ENCODE data around the gene SDHB. TPM values are rescaled to one million over a fixed set of nuclear protein-coding genes. Genes with fewer than 3 reads are reported as not detected.

The SDHB gene
- total RNA-seq = 100 to 1,000 TPM; 109 to 228 (median 141) TPM
- 100 to 1,000 TPM; 173 to 398 (median 274) TPM for polyA plus RNA-seq

DNA sequence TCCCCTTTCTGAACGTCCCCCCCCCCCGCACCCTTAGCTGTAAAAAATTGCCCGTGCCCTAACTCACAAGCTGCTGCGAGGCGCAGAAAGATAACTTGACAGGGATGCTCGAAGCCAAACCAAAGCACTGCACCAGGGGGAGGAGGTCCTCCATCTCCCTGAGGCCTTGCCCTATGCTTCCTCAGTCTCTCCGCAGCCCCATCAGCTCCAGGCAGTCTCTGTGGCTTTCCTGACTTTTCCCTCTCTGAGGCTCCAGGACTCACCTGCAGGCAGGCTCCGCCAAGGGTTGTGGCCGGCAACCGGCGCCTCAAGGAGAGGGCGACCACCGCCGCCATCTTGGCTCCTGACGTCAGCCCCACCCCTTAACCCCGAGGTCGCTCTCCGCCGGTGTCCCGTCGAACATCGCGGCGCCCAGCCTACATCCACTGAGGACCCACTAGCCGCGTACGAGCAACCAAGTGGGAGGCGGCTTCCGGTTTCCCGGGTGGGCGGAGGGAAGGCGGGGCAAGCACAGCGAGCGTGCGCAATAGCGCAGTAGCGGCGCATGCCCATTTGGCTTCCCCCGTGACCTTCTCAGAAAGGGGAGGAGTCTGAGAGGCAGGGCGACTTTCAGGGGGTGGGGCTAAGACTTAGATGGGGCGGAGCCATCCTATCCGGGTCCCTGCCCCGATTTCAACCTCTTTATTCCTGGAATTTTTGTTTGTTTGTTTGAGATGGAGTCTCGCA, at the start of gene SDHB:
TSS of gene SDHB (minus strand) at position 348 of the 726 bp plus-strand sequence. CDS start at position 335, 13 bp downstream.
- TF ChIP-seq, protein P1, sequence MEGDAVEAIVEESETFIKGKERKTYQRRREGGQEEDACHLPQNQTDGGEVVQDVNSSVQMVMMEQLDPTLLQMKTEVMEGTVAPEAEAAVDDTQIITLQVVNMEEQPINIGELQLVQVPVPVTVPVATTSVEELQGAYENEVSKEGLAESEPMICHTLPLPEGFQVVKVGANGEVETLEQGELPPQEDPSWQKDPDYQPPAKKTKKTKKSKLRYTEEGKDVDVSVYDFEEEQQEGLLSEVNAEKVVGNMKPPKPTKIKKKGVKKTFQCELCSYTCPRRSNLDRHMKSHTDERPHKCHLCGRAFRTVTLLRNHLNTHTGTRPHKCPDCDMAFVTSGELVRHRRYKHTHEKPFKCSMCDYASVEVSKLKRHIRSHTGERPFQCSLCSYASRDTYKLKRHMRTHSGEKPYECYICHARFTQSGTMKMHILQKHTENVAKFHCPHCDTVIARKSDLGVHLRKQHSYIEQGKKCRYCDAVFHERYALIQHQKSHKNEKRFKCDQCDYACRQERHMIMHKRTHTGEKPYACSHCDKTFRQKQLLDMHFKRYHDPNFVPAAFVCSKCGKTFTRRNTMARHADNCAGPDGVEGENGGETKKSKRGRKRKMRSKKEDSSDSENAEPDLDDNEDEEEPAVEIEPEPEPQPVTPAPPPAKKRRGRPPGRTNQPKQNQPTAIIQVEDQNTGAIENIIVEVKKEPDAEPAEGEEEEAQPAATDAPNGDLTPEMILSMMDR (IDR thresholded peaks at IDR 0.05) = no peak
- TF ChIP-seq EP300 (IDR thresholded peaks at IDR 0.05) (peak in 1 of 4 donors; percentile 71), POLR2A (IDR thresholded peaks at IDR 0.05) (peak; percentile 94), POLR2AphosphoS5 (IDR thresholded peaks at IDR 0.05) (peak; percentile 96 to 99 (median 98))
- WGBS, 2 donors = 0 to 1% methylated on average over 44 of the region's 44 CpGs
- intact Hi-C loops (cut with DNase I) = loop anchor here (10.0 kb wide), 2 partner anchors 439 to 1529 kb away; partner anchors contain the start of genes CASP9, DNAJC16 and NBPF1
- Histone ChIP-seq H3K9me3 (no peaks in the 10 kb centered on the region), H3K36me3 (peaks cover 0 to 24% (median 6%) of the 10 kb centered on the region in 4 donors), H3K4me1 (peaks cover 0 to 30% (median 16%) of the 10 kb centered on the region in 4 donors), H3K27me3 (no peaks in the 10 kb centered on the region), H3K4me3 (peak within 1 kb of the TSS; percentile 67 to 90 (median 86)), H3K27ac (peak within 1 kb of the TSS; percentile 89 to 98 (median 94))
- peak; percentile 100 for DNase-seq

DNA sequence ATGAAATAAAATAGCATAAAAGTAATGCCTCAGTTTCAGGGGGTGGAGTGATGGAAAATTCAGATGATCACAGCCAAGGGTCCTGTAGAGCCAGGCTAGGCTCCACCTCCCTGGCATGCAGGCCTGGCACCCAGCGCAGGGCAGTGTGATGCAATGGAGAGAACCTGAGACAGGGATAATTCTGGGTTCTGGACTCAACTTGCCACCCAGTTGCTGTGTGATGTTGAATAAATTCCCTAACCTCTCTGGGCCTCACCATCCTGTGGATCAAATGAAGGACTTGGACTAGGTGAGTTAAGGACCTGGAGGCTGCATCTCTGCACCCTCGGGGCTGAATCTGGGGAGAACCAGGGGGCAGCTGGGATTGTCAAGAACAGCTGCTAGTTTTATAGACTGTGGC, 48.4 kb upstream of the SDHB start:
- H3K4me1 ChIP-seq = peaks cover 0 to 21% (median 12%) of the 10 kb centered on the region in 4 donors
- H3K9me3 ChIP-seq = no peaks in the 10 kb centered on the region
- 85 to 88% methylated on average over 2 of the region's 2 CpGs for WGBS, 2 donors
- no peak for DNase-seq
- H3K4me3 ChIP-seq = no peak overlapping the region
- no peak for TF ChIP-seq POLR2AphosphoS5 (IDR thresholded peaks at IDR 0.05)
- TF ChIP-seq EP300 (IDR thresholded peaks at IDR 0.05) = no peak
- TF ChIP-seq, protein P1 (IDR thresholded peaks at IDR 0.05) = no peak
- no peak for TF ChIP-seq POLR2A (IDR thresholded peaks at IDR 0.05)
- no peak overlapping the region for H3K27ac ChIP-seq
- intact Hi-C loops (cut with DNase I) = no loop called here
- H3K27me3 ChIP-seq = no peaks in the 10 kb centered on the region
- no peaks in the 10 kb centered on the region for H3K36me3 ChIP-seq

DNA sequence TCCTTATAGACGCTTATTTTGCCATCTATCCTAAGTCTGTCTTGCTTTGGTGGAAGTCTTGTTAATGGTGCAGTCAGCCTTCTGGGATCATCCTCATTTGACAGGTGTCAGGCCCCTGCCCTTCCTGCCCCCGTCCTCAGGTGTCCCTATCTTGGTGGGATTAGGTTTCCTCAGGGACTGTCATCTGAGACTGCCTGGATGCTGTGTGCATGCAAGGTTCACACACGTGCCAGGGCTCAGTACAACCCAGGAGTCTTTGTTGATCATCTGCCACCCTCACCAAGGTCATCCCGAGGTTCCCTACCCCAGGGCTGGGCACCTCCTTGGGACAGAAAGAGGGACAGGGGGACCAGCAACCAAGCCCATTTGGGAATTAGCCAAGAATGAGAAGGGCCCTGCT, 47.4 kb upstream of the SDHB start:
- intact Hi-C loops (cut with DNase I) = no loop called here
- TF ChIP-seq, protein P1 (IDR thresholded peaks at IDR 0.05) = no peak
- no peak for TF ChIP-seq POLR2AphosphoS5 (IDR thresholded peaks at IDR 0.05)
- no peak for TF ChIP-seq POLR2A (IDR thresholded peaks at IDR 0.05)
- no peak for TF ChIP-seq EP300 (IDR thresholded peaks at IDR 0.05)
- peaks cover 0 to 21% (median 12%) of the 10 kb centered on the region in 4 donors for H3K4me1 ChIP-seq
- no peak overlapping the region for H3K27ac ChIP-seq
- 81 to 82% methylated on average over 4 of the region's 4 CpGs for WGBS, 2 donors
- H3K36me3 ChIP-seq = no peaks in the 10 kb centered on the region
- H3K27me3 ChIP-seq = no peaks in the 10 kb centered on the region
- H3K9me3 ChIP-seq = no peaks in the 10 kb centered on the region
- DNase-seq = no peak
- no peak overlapping the region for H3K4me3 ChIP-seq

DNA sequence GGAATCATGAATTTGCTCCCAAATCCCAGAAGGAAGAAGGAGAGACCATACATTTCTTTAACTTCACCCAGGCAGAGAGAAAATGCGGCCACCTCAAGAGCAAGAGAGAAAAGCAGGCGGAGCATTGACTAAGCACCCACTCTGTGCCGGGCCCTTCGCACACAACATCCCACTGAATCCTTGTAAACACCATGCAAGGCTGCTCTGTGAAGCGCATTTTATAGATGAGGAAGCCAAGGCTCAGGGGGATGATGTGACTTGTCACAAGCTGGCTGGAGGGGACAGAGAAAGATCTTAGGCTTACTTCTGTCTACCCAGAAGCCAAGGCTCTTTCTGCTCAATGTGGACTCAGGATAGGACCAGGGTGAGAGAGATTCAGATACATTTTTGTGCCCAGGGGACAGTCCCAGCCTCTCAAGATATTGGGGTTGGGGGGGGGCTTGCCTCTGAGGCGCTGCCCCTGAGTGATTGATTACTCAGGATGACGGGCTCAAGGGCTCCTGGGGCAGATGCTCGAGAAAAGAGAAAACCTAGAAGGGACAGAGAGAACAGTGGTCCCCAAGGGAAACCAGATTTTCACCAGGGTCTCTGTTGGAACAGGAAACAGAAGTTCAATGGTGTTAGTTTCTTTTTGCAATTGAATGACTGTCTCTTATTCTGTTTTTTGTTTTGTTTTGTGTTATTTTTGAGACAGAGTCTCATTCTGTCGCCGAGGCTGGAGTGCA, 45.9 kb upstream of the SDHB start:
- Histone ChIP-seq H3K27me3 (no peaks in the 10 kb centered on the region), H3K9me3 (no peaks in the 10 kb centered on the region), H3K27ac (peak overlapping the region in 2 of 4 donors; percentile 23 to 40), H3K36me3 (no peaks in the 10 kb centered on the region), H3K4me1 (peaks cover 0 to 30% (median 14%) of the 10 kb centered on the region in 4 donors), H3K4me3 (no peak overlapping the region)
- intact Hi-C loops (cut with DNase I) = no loop called here
- no peak for DNase-seq
- TF ChIP-seq EP300 (IDR thresholded peaks at IDR 0.05) = no peak
- no peak for TF ChIP-seq POLR2AphosphoS5 (IDR thresholded peaks at IDR 0.05)
- TF ChIP-seq, protein P1 (IDR thresholded peaks at IDR 0.05) = no peak
- TF ChIP-seq POLR2A (IDR thresholded peaks at IDR 0.05) = no peak
- 71 to 90% methylated on average over 10 of the region's 10 CpGs for WGBS, 2 donors

All from sigmoid colon (tissue), 7 donors.